ENCODE results near the gene CHKB. TPM values are rescaled to one million over a fixed set of nuclear protein-coding genes. Genes with fewer than 3 reads are reported as not detected.

Gene CHKB
- total RNA-seq, 1 donor from 2014 or later, result 94.6 TPM

- peaks cover 16% of the 10 kb centered on the region for H3K27me3 Mint-ChIP-seq (ENCODE audit: unreplicated experiment)
- no peak overlapping the region for H3K27ac Mint-ChIP-seq (ENCODE audit: unreplicated experiment)
- no peaks in the 10 kb centered on the region for H3K9me3 Mint-ChIP-seq (ENCODE audit: unreplicated experiment)
- no peak overlapping the region for H3K4me3 Mint-ChIP-seq (ENCODE audit: unreplicated experiment)
- DNase-seq (ENCODE audit: low spot score), result no peak
- TF ChIP-seq, protein P1, sequence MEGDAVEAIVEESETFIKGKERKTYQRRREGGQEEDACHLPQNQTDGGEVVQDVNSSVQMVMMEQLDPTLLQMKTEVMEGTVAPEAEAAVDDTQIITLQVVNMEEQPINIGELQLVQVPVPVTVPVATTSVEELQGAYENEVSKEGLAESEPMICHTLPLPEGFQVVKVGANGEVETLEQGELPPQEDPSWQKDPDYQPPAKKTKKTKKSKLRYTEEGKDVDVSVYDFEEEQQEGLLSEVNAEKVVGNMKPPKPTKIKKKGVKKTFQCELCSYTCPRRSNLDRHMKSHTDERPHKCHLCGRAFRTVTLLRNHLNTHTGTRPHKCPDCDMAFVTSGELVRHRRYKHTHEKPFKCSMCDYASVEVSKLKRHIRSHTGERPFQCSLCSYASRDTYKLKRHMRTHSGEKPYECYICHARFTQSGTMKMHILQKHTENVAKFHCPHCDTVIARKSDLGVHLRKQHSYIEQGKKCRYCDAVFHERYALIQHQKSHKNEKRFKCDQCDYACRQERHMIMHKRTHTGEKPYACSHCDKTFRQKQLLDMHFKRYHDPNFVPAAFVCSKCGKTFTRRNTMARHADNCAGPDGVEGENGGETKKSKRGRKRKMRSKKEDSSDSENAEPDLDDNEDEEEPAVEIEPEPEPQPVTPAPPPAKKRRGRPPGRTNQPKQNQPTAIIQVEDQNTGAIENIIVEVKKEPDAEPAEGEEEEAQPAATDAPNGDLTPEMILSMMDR (IDR thresholded peaks at IDR 0.05; ENCODE audit: unreplicated experiment), result no peak
- H3K4me1 Mint-ChIP-seq (ENCODE audit: unreplicated experiment), result peaks cover 3% of the 10 kb centered on the region
- H3K36me3 Mint-ChIP-seq (ENCODE audit: low read depth, unreplicated experiment), result no peaks in the 10 kb centered on the region
Measured at GRCh38 chr22:50556703-50557102, 25.9 kb downstream of the CHKB start.

GRCh38 chr22:50553310-50553709, 29.3 kb downstream of the CHKB start:
- no peak overlapping the region for H3K4me3 Mint-ChIP-seq (ENCODE audit: unreplicated experiment)
- H3K27me3 Mint-ChIP-seq (ENCODE audit: unreplicated experiment), result peaks cover 10% of the 10 kb centered on the region
- TF ChIP-seq, protein P1 (IDR thresholded peaks at IDR 0.05; ENCODE audit: unreplicated experiment), result no peak
- no peak for DNase-seq (ENCODE audit: low spot score)
- H3K9me3 Mint-ChIP-seq (ENCODE audit: unreplicated experiment), result no peaks in the 10 kb centered on the region
- no peak overlapping the region for H3K27ac Mint-ChIP-seq (ENCODE audit: unreplicated experiment)
- H3K4me1 Mint-ChIP-seq (ENCODE audit: unreplicated experiment), result peaks cover 5% of the 10 kb centered on the region
- no peaks in the 10 kb centered on the region for H3K36me3 Mint-ChIP-seq (ENCODE audit: low read depth, unreplicated experiment)

DNA sequence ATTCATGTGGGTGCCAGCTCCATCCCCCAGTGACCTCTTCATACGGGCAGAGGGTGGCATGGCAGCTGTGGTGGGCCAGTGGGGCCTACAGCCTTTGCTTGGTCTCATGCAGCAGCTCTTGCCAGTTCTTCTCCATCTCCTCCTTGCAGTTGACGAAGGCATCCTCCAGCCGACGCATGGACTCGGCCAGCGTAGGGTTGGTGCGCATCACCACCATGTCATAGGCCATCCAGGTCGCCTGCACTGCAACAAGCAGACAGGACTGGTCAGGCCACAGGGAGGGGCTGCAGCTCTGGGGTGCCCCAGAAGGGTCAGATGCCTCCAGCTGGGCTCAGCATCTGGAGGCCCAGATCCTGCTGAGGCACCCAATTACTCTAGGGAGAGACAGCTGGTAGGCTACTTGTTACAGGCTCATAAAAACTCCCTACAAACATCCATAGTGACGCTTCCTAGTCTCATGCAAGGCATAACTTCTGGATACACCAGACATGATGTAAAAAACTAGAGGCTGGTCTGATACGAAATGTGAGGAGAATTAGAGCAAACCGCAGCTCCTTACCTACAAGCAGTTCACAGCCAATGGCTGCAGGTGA, 31.4 kb downstream of the CHKB start:
- Mint-ChIP-seq H3K4me3 (ENCODE audit: unreplicated experiment) (no peak overlapping the region), H3K27me3 (ENCODE audit: unreplicated experiment) (peaks cover 6% of the 10 kb centered on the region), H3K27ac (ENCODE audit: unreplicated experiment) (no peak overlapping the region), H3K4me1 (ENCODE audit: unreplicated experiment) (peaks cover 5% of the 10 kb centered on the region), H3K9me3 (ENCODE audit: unreplicated experiment) (no peaks in the 10 kb centered on the region), H3K36me3 (ENCODE audit: low read depth, unreplicated experiment) (no peaks in the 10 kb centered on the region)
- TF ChIP-seq, protein P1 (IDR thresholded peaks at IDR 0.05; ENCODE audit: unreplicated experiment), result no peak
- no peak for DNase-seq (ENCODE audit: low spot score)

- no peaks in the 10 kb centered on the region for H3K36me3 Mint-ChIP-seq (ENCODE audit: low read depth, unreplicated experiment)
- DNase-seq (ENCODE audit: low spot score), result no peak
- TF ChIP-seq, protein P1 (IDR thresholded peaks at IDR 0.05; ENCODE audit: unreplicated experiment), result no peak
- H3K4me3 Mint-ChIP-seq (ENCODE audit: unreplicated experiment), result no peak overlapping the region
- peaks cover 5% of the 10 kb centered on the region for H3K4me1 Mint-ChIP-seq (ENCODE audit: unreplicated experiment)
- peaks cover 6% of the 10 kb centered on the region for H3K27me3 Mint-ChIP-seq (ENCODE audit: unreplicated experiment)
- H3K9me3 Mint-ChIP-seq (ENCODE audit: unreplicated experiment), result no peaks in the 10 kb centered on the region
- no peak overlapping the region for H3K27ac Mint-ChIP-seq (ENCODE audit: unreplicated experiment)
Measured at GRCh38 chr22:50550395-50550794, 32.3 kb downstream of the CHKB start.

- Mint-ChIP-seq H3K36me3 (ENCODE audit: low read depth, unreplicated experiment) (no peaks in the 10 kb centered on the region), H3K27ac (ENCODE audit: unreplicated experiment) (no peak overlapping the region), H3K9me3 (ENCODE audit: unreplicated experiment) (no peaks in the 10 kb centered on the region), H3K4me1 (ENCODE audit: unreplicated experiment) (peaks cover 5% of the 10 kb centered on the region), H3K4me3 (ENCODE audit: unreplicated experiment) (no peak overlapping the region), H3K27me3 (ENCODE audit: unreplicated experiment) (peaks cover 6% of the 10 kb centered on the region)
- TF ChIP-seq, protein P1 (IDR thresholded peaks at IDR 0.05; ENCODE audit: unreplicated experiment), result no peak
- no peak for DNase-seq (ENCODE audit: low spot score)
Measured at GRCh38 chr22:50548921-50549790, 33.5 kb downstream of the CHKB start.

Data from endothelial cell (in vitro differentiated cells).